Stimulated activated CD8-positive, alpha-beta memory T cell treated with anti-CD3 and anti-CD28 coated beads, Interleukin-4, amount 100 ng/mL, for 24 hours (primary cell): ENCODE data around the gene NOL9.
A peak's percentile ranks its signal among the peaks of the same experiment; 100 is the strongest.
"Not testable (repeated sequence)": the region's sequence is repeated elsewhere in the genome, so short reads cannot be mapped to it uniquely, and the experiment has no call there.

Experiments
- DNase-seq: peaks from one replicate; pipeline ENCODE4 v3.0.0-alpha.2; 2020; ENCODE audit warnings: low read depth

The NOL9 gene

DNA sequence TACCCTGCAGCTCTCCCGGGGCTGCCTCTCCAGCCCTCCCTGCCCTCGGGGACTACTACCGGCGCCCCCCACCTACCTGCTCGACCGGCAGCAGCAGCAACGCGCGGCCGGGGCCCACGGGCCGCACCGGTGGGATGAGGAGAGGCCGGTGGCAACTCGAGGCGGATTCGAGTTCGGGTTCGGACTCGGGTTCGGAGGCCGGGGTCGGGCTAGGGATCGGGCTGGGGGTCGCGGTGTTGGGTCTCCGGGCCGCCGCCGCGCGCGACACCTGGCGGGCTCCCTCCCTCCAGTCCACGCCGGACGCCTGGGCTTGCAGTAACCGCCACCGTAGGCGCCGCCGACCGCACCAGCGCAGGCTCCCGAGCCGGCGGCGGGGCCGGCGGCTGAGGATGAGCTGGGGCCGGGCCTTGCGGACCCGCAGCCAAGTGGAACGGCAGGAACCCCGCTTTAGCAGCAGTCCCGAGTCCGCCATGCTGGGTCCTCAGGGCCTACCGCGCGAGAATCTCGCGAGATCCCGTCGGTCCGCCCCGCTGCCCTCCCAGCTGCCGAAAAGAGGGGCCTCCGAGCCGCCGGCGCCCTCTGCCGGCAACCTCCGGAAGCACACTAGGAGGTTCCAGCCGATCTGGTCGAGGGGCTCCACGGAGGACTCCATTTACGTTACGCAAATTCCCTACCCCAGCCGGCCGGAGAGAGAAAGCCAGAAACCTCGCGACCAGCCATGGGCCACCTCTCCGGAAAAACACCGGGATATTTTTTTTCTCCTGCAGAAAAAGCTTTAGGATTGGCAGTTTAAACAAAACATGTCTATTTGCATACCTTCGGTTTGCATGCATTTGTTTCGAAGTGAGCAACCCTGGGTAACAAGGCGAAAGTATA is at the start of gene NOL9:
Gene NOL9 (minus strand): TSS at position 483 of the 876 bp plus-strand sequence. CDS start 11 bp downstream, at position 472.
- peak; percentile 92 for DNase-seq

DNA sequence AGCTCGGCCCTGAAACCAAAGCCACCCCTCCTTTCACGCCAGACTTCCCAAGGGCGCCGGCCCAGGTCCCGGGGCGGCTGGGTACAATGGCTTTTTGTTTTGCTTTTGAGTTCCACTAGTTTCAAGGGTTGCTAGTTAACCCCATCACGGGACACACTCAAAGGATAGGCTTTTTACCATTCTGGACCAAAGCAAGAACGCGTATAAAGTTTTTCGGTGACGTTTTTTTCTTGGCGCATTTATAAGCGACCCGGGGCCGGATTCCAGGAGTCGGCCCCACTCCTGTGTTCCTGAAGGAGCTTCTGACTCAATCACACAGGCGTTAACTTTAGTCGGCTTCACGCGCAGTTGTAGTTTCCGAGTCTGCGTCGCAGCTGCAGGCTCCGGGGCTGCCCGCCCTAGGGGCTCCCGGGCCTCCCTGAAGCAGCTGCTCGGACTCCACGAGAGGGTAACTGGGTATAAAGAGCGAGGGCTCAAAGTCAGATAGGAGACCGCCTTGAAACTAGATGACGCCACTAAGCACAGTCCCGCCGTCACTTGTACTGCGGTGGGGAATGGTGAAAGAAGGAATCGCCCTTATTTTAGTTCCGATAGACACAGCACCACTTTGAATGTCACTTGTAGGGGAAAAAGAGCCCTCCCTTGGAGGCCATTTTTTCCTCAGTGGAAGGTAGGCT is 49.1 kb upstream of the NOL9 start:
- DNase-seq = no peak

DNA sequence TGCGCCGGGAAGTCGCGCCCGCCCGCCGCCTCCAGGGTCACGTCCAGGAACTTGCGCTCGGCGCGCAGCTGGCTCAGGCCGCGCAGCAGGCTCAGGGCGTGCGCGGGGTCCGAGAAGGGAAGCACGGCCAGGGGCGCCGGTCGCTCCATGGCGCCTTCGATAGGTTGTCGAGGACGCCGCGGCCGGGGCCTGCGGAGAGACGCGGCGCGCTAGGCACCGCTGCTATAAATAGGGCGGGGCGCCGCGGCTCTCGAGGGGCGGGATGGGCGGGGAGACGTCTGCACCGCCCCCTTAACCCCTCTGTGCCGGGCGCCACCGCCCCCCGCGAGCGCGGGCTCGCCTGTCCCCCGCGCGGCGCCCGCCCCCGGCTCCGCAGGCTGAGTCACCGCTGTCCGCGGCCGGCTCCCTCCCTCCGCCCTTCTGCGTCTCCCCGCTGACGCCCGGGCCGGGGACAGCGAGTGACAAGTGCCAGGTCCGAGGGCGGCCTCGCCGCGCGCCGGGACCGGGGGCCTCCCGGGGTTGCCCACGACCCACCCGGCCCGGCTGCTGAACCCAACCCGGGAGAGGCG is 48.4 kb upstream of the NOL9 start, which contains the start of gene KLHL21:
Gene KLHL21 (minus strand): TSS at position 201 of the 569 bp plus-strand sequence. CDS start 52 bp downstream, at position 149.
- peak; percentile 83 for DNase-seq

DNA sequence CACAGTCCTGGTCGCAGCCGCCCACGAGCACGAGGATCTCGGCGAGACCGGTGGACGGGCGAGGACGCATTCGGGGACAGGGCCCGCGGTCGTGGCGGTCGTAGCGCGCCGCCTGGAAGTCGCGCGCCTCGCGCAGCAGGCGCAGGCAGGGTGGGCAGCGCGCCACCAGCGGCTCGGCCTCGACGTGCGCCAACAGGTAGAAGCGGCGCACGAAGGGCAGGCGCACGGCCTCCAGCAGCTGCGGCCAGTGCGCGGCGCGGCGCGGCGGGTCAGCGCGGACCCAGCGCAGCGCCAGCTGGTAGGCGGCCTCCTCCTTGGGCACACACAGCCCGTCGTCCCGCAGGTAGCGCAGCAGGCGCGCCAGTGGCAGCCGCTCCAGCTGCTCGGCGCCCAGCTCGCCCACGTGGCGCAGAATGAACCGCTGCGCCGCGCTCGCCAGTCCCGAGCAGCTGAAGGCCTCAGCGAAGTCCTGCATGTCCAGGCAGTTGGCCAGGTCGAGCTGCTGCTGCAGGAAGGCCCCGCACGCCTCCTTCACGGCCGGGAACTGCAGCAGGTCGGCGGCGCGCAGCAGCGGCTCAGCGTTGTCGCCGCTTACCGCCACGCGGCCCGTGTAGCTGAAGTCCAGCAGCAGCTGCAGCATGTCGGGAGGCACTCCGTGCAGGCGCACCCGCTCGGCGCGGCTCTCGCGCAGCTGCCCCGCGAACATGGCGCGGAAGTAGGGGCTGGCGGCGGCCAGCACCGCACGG is 47.8 kb upstream of the NOL9 start:
- DNase-seq = no peak

DNA sequence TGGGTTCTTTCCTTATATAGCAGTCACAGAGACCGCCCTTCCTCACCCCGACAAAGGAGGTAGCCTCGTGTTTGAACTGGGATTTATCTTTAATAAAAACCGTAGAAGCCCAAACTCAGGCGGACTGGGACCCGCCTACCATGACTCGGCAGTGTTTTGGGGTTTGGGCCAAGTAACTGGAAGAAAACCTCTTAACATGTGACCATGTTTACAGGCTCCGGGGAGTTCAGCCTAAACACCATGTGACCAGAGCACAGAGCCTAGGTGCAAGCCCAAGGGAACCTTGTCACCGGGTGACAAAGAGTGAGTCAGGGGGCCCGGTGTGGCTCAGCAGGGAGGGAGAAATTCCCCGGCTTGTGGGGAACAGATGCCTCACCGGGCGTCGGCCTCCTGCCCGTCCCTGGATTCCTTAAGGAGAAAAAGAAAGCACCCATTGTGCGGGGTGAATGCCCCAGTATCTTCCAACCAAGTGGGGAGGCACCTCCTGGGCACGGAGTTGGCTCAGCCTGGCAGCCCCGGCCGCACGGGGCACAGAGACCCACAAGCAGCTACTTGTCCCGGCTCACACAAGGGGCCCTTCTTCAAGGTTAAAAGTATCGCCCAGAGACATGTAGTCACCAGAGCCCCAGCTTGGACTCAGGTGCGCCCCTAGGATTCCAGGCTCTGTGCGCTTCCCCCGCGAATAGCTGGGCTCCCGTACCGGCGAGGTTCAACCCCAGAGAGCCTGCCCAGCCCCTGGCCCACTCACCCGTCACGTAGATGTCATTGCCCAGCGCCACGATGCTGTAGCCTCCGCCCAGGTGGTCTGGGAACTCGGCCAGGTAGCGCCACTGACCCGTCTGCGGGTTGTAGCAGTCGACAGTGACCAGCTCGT is 47.0 kb upstream of the NOL9 start:
- DNase-seq = peak; percentile 66

DNA sequence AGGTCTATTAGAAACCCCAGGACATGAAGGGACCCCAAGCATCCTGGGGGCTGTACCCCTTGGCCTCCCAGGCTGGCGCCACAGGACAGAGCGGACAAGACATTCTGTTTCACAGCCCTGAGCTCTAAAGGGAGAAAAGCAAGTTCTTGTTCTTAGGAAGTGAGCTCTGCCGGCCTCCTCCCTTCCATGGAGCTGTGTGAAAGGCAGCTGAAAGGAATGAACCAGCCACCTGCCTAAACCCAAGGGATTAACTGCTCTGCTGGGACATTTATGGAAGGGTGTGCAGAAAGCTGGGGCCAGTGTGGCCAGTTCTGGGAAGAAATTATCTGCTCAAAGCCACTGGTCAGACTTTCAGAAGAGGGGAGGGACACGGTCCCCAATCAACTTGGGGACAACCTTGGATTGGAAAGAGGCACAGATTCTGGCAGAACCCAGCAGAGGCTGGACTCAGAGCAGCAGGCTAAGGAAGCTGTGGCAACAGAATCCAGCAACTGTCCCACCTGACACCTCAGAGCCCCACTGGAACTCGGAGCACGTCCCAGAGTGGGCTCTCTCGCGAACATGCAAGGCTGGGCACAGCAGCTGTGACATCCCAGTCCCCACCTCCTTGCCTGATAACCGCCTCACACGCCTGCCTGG is 46.2 kb upstream of the NOL9 start:
- DNase-seq = no peak

DNA sequence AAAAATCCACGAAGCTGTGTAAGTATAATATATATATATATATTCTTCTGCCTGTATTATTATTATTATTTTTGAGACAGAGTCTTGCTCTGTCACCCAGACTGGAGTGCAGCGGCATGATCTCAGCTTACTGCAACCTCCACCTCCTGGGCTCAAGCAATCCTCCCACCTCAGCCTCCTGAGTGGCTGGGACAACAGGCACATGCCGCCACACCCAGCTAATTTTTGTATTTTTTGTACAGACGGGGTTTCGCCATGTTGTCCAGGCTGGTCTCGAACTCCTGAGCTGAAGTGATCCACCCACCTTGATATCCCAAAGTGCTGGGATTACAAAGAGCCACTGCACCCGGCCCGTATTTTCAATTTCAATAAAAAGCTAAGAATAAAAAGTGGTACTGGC is 45.7 kb upstream of the NOL9 start:
- DNase-seq = not testable (repeated sequence)

DNA sequence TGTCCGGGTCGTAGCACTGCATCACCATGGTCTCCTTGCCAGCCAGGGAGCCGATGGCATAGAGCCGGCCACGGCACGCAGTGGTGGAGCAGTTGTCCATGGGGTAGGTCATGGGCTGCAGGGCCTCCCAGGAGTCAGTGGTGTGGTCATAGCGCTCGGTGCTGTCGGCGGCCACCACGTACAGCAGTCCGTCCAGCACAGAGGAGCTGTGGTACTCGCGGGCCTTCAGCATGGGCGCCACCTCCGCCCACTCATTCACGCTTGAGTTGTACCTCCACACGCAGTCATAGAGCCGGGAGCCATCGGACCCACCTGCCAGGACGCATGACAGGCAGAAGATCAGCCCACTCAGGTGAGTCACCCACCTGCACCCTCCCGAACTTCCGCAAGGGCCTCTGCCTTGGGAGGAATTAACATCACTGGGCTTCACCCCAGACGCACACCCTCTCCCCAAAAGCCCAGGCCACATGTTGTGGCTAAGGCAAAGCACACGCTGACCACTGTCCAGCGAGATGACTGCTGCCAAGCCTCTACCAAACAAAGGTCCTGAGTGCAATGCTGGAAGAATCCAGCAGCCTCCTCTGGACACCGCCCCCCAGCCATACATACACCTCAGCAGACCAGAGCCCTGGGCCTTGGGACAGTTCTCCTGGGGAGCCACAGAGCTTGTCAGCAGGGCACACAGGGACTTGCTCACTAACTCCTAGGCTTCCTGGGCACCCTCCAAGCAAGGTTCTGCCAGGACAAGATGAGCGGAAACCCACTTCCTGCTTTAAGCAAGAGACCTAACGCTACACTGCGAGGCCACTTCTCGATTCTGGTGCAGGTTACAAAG is 45.0 kb upstream of the NOL9 start:
- no peak for DNase-seq

DNA sequence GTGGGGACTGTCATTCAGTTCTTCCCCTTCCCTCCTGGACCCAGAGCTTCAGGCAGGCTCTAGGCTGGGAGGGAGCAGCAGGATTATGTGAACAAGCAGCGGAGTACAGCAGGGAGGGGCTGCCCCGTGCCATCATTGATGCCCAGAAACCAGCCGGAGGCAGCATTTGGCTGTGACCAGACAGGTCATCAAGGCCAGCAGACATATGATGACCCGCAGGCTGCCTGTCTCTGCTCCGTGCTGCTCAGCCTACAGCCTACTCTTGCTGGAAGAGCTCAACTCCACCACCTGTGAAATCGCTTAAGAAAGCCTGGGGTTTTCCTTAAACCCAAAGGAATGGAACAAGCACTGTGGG is 43.4 kb upstream of the NOL9 start:
- no peak for DNase-seq

DNA sequence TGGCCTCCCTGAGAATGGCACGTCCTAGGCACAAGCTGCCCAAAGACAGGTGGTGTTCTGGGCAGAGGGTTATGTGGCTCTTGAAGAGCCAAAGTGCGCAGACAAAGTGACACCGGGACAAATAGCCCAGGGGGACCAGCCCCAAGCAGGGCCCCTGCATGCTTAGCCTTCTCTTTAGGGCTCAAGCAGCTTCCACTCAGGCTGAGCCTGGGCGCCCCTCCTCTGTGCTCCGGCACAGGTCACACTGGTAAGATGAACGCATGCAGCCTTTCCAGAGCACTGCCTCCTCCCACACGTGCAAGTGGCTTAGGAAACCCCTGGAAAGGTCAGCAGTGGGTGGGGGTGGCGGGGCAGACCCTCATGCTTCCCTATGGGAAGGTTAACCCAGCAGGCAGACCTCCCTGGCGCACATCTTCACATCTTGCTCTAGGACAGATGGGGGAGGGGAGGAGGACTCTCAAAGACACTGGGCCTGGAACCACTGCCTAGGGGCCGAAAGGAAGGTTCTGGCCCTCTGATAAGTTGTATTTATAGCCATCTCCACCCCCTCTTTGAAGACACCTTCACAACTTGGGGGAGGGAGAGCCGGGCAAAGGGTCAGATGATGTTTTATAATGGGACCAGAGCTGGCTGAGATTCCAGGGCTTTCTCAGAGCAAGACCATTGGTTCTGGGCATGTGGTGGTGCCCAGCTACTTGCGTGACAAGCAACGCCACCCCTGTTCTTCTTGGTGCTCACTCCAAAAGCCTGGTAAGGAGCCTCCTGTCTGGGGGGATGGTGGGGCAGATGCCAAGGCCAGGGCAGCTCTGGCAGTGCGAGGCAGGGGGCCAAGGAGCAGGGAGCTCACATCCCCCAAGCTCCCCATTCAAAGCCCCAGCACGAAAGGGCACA is 42.8 kb upstream of the NOL9 start:
- no peak for DNase-seq

DNA sequence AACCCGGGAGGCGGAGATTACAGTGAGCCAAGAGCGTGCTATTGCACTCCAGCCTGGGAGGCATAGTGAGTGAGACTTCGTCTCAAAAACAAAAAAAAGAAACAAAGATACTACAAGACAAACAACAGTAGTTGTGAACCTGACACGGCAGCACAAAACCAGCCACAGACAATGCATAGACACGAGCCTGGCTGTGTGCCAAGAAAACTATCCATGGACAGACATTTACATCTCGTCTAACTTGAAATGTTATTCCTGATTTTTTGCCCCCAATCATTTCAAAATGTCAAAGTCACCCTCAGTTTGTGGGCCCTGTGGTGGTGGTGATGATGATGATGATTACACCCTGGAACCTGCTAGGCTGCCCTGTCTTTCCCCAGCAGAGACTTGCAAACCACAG is 42.0 kb upstream of the NOL9 start:
- no peak for DNase-seq

DNA sequence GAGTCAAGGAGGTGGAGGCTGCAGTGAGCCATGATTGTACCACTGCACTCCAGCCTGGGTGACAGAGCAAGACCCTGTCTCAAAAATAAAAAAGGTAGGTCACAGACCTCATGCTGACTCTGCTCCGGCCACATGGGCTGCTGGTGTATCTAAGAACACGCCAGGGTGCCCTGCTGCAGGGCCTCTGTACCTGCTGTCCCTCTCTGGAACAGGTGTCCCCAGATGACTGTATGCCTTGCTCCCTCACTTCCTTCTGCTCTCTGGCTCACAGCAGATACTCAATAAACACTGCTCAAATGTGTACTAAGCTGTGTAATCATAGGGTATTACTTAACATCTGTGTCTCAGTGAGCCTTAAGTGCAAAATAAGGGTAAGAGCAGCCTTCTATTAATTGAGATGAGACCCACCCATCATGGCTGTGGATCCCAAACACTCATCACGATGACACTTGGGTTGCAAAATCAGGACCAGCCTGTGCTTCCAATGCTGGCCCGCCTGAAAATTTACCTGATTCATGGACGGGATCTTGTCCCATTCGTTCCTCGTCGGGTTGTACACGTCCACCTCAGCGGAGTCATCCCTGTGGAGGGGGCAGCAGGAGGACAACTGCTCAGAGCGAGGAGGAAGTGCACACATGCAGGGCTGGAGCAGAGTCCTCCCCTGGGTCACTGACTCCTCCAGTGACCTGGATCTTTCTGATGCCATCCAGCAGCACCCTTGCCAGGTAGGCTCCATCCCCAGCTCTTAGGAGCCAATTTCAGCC is 40.8 kb upstream of the NOL9 start:
- no peak for DNase-seq

DNA sequence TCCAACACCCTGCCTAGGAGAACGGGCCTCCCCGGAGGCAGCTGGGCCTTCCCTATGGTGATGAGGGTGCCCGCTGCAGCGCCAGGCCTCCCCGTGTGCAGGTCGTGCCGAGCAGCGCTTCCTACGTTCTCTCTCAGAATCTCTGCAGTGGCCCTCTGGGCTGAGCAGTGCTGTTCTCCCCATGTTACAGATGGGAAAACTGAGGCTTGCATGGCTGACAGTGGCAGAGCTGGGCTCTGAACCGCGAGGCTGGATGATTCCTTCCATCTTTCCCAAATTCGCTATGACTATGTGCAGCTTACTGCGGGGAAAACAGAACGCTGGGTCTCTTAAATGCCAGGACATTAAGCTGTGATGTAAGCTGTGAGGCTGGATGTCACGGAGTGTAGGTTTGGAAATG is 39.5 kb upstream of the NOL9 start:
- DNase-seq = no peak

DNA sequence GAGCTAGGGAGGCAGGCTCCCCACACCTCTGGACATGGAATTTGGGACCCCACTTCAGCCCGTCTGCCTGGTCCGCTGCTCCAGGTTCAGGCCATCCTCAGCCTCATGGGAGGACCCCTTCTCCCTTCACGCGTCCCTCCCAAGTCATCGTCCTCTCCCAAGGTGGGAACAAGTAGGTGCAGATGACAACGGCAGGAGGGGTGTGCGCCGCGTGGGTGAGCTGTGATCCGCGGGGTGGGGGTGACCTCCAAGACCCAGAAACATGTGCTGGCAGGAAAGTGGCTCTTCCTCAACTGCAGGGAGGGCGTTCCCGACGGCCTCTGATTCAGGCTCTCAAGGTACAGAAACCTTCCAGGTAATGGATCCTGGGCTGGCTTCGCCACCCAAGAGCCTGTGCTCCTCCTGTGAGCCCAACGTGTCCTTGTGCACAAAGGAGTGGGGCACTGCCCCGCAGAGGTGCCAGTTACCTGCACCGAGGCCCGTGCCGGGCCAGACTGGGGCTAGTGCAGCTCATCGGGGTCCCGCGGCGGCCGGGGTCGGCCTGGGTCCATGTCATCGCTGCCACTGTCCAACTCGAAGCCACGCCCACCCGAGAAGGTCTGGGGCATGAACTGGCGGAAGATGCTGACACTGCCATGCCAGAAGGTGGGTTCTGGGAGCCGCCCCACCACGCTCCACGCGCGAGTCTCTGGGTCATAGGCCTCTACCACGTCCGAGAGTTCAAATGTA is 38.7 kb upstream of the NOL9 start:
- no peak for DNase-seq

DNA sequence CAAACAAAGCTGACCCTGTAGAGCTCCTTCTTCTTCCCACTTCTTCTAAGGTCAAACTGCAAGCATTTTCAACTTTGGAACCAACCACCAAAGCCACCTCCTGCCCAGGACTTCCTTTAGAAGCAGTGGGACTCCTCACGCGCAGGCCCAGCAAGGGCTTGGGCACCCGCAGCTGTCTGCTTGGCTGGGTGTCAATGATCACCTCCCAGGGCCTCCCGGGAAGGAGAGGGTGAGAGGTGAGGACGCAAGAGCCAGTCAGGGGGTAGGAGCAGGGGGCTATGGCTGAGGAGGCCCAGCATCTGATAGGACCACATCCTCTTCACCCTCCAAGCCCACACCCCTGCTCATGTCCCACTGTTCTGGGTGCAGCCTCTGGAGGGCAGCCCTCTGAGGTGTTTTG is 38.1 kb upstream of the NOL9 start:
- DNase-seq = no peak

DNA sequence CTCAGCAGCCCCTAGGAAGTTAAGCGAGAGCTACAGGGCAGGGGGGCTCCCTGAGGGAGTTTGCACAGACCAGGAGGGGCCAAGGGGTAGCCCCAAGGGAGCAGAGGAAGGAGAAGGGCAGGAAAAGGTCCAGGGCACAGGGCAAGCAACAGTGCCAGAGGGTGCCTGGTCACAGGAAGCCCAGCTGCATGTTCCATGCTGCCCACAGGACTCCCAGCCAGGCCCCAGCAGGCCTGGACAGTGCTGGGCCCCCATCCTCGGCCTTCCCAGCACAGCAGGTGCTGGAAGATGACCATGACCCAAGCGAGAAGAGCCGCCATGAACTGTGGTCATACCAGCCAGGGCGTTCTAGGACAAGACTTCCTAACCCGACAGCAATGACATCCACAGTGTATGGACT is 37.3 kb upstream of the NOL9 start:
- no peak for DNase-seq

DNA sequence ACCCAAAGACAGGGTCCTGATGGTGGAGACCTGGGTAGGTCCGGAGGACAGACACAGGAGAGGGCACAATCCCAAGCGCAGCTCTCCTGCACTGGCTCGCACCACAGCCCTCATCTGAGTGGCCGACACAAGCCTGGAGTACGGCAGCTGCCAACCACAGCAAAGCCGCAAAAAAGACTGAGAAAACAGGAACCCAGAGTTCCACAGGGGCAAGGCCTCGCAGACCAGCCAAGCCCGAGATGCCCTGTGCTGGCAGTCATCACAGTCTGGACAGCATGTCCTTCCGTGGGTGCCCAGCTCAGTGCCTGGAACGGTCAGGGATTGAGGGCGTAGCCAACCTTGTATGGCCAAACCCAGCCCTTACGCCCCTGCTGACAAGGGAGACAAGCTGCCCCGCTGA is 36.9 kb upstream of the NOL9 start:
- no peak for DNase-seq
